ENCODE data around the gene NLRP6.
"Not testable (repeated sequence)": the region's sequence is repeated elsewhere in the genome, so short reads cannot be mapped to it uniquely, and the experiment has no call there.

The NLRP6 gene

GRCh38 chr11:294780-295179, 16.6 kb downstream of the NLRP6 start:
- DNase-seq: no peak

GRCh38 chr11:295351-296170, 17.4 kb downstream of the NLRP6 start:
- no peak for DNase-seq

- no peak for DNase-seq
Observed at GRCh38 chr11:296171-297050, 18.2 kb downstream of the NLRP6 start.

- DNase-seq: no peak
Observed at GRCh38 chr11:297051-297585, 18.9 kb downstream of the NLRP6 start.

- DNase-seq: no peak
Observed at GRCh38 chr11:297586-298405, 19.6 kb downstream of the NLRP6 start.

- no peak for DNase-seq
Observed at GRCh38 chr11:298406-299065, 20.3 kb downstream of the NLRP6 start.

- no peak for DNase-seq
Observed at GRCh38 chr11:299081-299891, 21.1 kb downstream of the NLRP6 start, which contains the start of gene IFITM5. TSS of gene IFITM5 (minus strand) at chr11:299526. CDS start at chr11:299490, 36 bp downstream.

- peak; percentile 10 to 70 for DNase-seq
Observed at GRCh38 chr11:299951-300735, 21.9 kb downstream of the NLRP6 start.

GRCh38 chr11:303363-303762, 25.2 kb downstream of the NLRP6 start:
- DNase-seq: no peak

GRCh38 chr11:304061-304506, 25.9 kb downstream of the NLRP6 start:
- DNase-seq: no peak

- peak in 1 of 2 experiments; percentile 35 for DNase-seq
Observed at GRCh38 chr11:304915-305843, 27.0 kb downstream of the NLRP6 start.

GRCh38 chr11:305844-306211, 27.6 kb downstream of the NLRP6 start:
- DNase-seq: no peak

- DNase-seq: no peak
Observed at GRCh38 chr11:306645-307371, 28.6 kb downstream of the NLRP6 start.

GRCh38 chr11:307766-308708, 29.8 kb downstream of the NLRP6 start, which contains the start of gene IFITM2:
TSS of gene IFITM2 (plus strand) at chr11:307816. CDS start at chr11:308193, 377 bp downstream.
- DNase-seq: not testable (repeated sequence)

GRCh38 chr11:308740-309665, 30.8 kb downstream of the NLRP6 start:
- DNase-seq: not testable (repeated sequence)
